Mesenchymal stem cell (in vitro differentiated cells and primary cell): Measurements from ENCODE around the gene DOCK2.

Experiments
- DNase-seq: peaks from one replicate; pipeline ENCODE4 v3.0.0-alpha.2; 2013
- H2AFZ ChIP-seq: one replicate; pipeline ENCODE4 v1.6.1; 2013; ENCODE audit warnings: low read depth, mild to moderate bottlenecking, control low read depth, inconsistent platforms, low read length, moderate library complexity
- H2AK5ac ChIP-seq: 2 replicates; pipeline ENCODE4 v1.6.1; 2013; ENCODE audit warnings: low read length, moderate library complexity, mild to moderate bottlenecking, inconsistent platforms; ENCODE audit not compliant: severe bottlenecking
- H2BK120ac ChIP-seq: one replicate; pipeline ENCODE4 v1.6.1; 2013; ENCODE audit warnings: low read depth, mild to moderate bottlenecking, inconsistent platforms, low read length, moderate library complexity
- H2BK12ac ChIP-seq, 2 experiments: one replicate each; pipeline ENCODE4 v1.6.1; 2013; ENCODE audit warnings: inconsistent platforms in 2 of 2, low read length in 2 of 2, mild to moderate bottlenecking in 2 of 2, moderate library complexity in 2 of 2, control low read depth in 1 of 2
- H2BK15ac ChIP-seq: one replicate; pipeline ENCODE4 v1.6.1; 2013; ENCODE audit warnings: mild to moderate bottlenecking, low read depth, inconsistent platforms; ENCODE audit not compliant: poor library complexity, severe bottlenecking
- H2BK5ac ChIP-seq: 2 replicates; pipeline ENCODE4 v1.6.1; 2013; ENCODE audit warnings: low read depth, mild to moderate bottlenecking, low read length, control low read depth, inconsistent platforms; ENCODE audit not compliant: poor library complexity, severe bottlenecking
- H3K14ac ChIP-seq, 2 experiments: one replicate each; pipeline ENCODE4 v1.6.1; 2013; ENCODE audit warnings: inconsistent platforms in 2 of 2, low read length in 2 of 2, control low read depth in 1 of 2, mild to moderate bottlenecking in 1 of 2, moderate library complexity in 1 of 2
- H3K18ac ChIP-seq, 2 experiments: one replicate each; pipeline ENCODE4 v1.6.1; 2013; ENCODE audit warnings: inconsistent platforms in 2 of 2, low read length in 2 of 2, control low read depth in 1 of 2, low read depth in 1 of 2, mild to moderate bottlenecking in 1 of 2
- H3K23ac ChIP-seq, 2 experiments: one replicate each; pipeline ENCODE4 v1.6.1; 2013; ENCODE audit warnings: inconsistent platforms in 2 of 2, low read length in 2 of 2, mild to moderate bottlenecking in 2 of 2, moderate library complexity in 2 of 2, control low read depth in 1 of 2
- H3K27ac ChIP-seq: 2 replicates; pipeline ENCODE4 v1.5.1; 2013; ENCODE audit warnings: mild to moderate bottlenecking, moderate library complexity, low read length, control low read depth, inconsistent platforms; ENCODE audit not compliant: poor library complexity, severe bottlenecking
- H3K27me3 ChIP-seq, 2 experiments: 2 replicates each; pipeline versions ENCODE4 v1.6.1 to v1.7.0; 2013; ENCODE audit warnings: low read length in 2 of 2, mild to moderate bottlenecking in 2 of 2, moderate library complexity in 2 of 2, control low read depth in 1 of 2, inconsistent platforms in 1 of 2; ENCODE audit not compliant: control insufficient read depth in 1 of 2, insufficient read depth in 1 of 2
- H3K36me3 ChIP-seq, 2 experiments: 2 replicates each; pipeline versions ENCODE4 v1.6.1 to v1.7.0; 2013; ENCODE audit warnings: low read length in 2 of 2, control low read depth in 1 of 2, inconsistent platforms in 1 of 2, low read depth in 1 of 2, mild to moderate bottlenecking in 1 of 2; ENCODE audit not compliant: insufficient read depth in 2 of 2, control insufficient read depth in 1 of 2
- H3K4ac ChIP-seq, 2 experiments: one replicate each; pipeline ENCODE4 v1.6.1; 2013; ENCODE audit warnings: inconsistent platforms in 2 of 2, low read length in 2 of 2, mild to moderate bottlenecking in 2 of 2, moderate library complexity in 2 of 2, control low read depth in 1 of 2, low read depth in 1 of 2
- H3K4me1 ChIP-seq: 2 replicates; pipeline ENCODE4 v1.6.1; 2013; ENCODE audit warnings: low read depth, low read length, control low read depth; ENCODE audit not compliant: control insufficient read depth, insufficient read depth
- H3K4me2 ChIP-seq: 2 replicates; pipeline ENCODE4 v1.6.1; 2013; ENCODE audit warnings: low read length, mild to moderate bottlenecking, inconsistent platforms; ENCODE audit not compliant: poor library complexity, severe bottlenecking
- H3K4me3 ChIP-seq, 2 experiments: 2 replicates each; pipeline versions ENCODE4 v1.5.1 to v1.7.0; 2013; ENCODE audit warnings: low read length in 2 of 2, mild to moderate bottlenecking in 2 of 2, control low read depth in 1 of 2, low read depth in 1 of 2; ENCODE audit not compliant: insufficient read depth in 1 of 2
- H3K79me1 ChIP-seq: replicated peaks from 2 replicates; pipeline ENCODE4 v1.6.1; 2013; ENCODE audit warnings: mild to moderate bottlenecking, control low read depth, low read length, inconsistent platforms; ENCODE audit not compliant: poor library complexity, severe bottlenecking
- H3K9ac ChIP-seq: 2 replicates; pipeline ENCODE4 v1.7.0; 2013; ENCODE audit warnings: mild to moderate bottlenecking, low read length, moderate library complexity
- H3K9me3 ChIP-seq: 2 replicates; pipeline ENCODE4 v1.7.0; 2013; ENCODE audit warnings: mild to moderate bottlenecking, low read length; ENCODE audit not compliant: control insufficient read depth
- H4K8ac ChIP-seq: one replicate; pipeline ENCODE4 v1.6.1; 2013; ENCODE audit warnings: inconsistent platforms, mild to moderate bottlenecking, low read length, moderate library complexity
- H4K91ac ChIP-seq: one replicate; pipeline ENCODE4 v1.6.1; 2013; ENCODE audit warnings: mild to moderate bottlenecking, low read length, inconsistent platforms
- WGBS: methylation state at CpG from one replicate; pipeline ENCODE4 v1.1.7; 2013; ENCODE audit warnings: mixed read lengths; 5-methylcytosine and 5-hydroxymethylcytosine counted together

Gene DOCK2

DNA sequence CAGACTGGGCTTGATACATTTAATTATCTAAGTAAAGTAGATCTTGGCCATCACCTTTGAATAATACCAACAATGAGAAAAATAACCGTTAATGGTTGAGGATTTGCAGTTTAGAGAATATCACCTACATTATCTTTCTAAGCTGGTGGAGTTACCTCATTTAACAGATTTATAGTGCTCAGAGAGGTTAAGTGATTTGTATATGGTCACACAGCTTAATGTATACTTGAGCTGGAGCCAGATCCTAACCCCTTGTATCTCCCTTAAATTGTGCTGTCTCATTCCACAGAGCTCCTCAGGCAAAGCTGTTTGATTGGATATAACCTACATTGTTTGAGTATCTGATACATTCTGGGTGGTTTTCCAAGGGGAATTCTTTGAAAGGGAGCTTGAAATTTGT is 285.4 kb downstream of the DOCK2 start:
- no peak overlapping the region for H3K27ac ChIP-seq
- no peak overlapping the region for H3K4ac ChIP-seq
- no peak overlapping the region for H3K23ac ChIP-seq
- no peak overlapping the region for H3K14ac ChIP-seq
- no peak for DNase-seq
- no peak overlapping the region for H2BK12ac ChIP-seq
- no peak overlapping the region for H3K4me2 ChIP-seq
- H3K36me3 ChIP-seq: peaks cover 0 to 10% of the 10 kb centered on the region in 2 experiments
- H3K9ac ChIP-seq: no peak overlapping the region
- H3K9me3 ChIP-seq: no peaks in the 10 kb centered on the region
- H3K79me1 ChIP-seq: peaks cover 3% of the 10 kb centered on the region
- no peak overlapping the region for H2AK5ac ChIP-seq
- WGBS: no CpG with 5 or more reads among the region's 1 CpG
- H3K4me3 ChIP-seq: no peak overlapping the region
- no peak overlapping the region for H2AFZ ChIP-seq
- no peak overlapping the region for H2BK15ac ChIP-seq
- no peak overlapping the region for H2BK5ac ChIP-seq
- peaks cover 1% of the 10 kb centered on the region for H3K4me1 ChIP-seq
- H3K18ac ChIP-seq: no peak overlapping the region
- no peak overlapping the region for H4K91ac ChIP-seq
- no peak overlapping the region for H2BK120ac ChIP-seq
- H3K27me3 ChIP-seq: no peaks in the 10 kb centered on the region
- no peak overlapping the region for H4K8ac ChIP-seq

DNA sequence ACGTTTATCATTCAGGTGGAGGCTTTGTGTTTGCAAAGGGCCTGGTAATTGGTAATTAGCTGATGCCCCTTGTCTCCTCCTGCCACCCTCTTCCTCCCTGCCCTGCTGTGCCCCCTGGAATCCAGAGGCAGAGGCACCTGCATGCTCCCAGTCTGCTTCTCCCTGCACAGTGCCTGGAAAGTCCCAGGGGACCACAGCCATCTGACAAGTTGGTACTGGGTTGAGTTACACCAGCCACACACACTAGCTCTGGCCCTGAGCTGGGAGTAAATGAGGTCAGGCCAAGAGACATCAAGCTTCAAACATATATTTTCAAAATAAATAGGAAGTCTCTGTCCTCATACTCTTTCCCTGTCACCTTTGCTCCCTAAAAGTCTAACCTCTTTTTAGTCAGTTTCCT is 286.9 kb downstream of the DOCK2 start:
- Histone ChIP-seq H3K27ac (no peak overlapping the region), H3K23ac (no peak overlapping the region), H3K9me3 (no peaks in the 10 kb centered on the region), H2AK5ac (no peak overlapping the region), H4K91ac (no peak overlapping the region), H2BK120ac (no peak overlapping the region), H3K14ac (no peak overlapping the region), H3K18ac (no peak overlapping the region), H3K79me1 (peaks cover 7% of the 10 kb centered on the region), H2BK15ac (no peak overlapping the region), H3K4me1 (peaks cover 6% of the 10 kb centered on the region), H3K4me3 (no peak overlapping the region), H3K9ac (no peak overlapping the region), H4K8ac (no peak overlapping the region), H2BK5ac (no peak overlapping the region), H2AFZ (no peak overlapping the region), H3K36me3 (peaks cover 3 to 18% of the 10 kb centered on the region in 2 experiments), H2BK12ac (no peak overlapping the region), H3K4ac (no peak overlapping the region), H3K4me2 (no peak overlapping the region), H3K27me3 (no peaks in the 10 kb centered on the region)
- no peak for DNase-seq
- 83% methylated on average over 1 of the region's 1 CpG for WGBS

DNA sequence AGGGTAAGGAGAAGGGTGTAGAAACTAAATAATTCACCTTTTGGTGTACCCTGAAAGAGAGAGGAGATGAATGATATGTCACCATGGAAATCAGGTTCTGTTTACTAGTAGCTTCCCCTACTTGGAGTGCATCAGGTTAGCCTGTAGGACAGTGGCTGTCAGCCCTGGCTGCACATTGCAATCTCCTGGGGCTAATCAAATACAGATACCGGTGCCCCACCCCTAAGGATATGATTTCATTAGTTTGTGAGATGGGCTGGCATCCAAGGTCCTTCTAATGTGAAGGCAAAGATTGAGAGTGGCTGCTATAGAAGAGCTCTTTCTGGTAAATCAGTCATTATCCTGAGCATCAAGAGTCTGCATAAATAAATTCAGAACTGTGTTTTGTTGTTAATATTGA is 296.1 kb downstream of the DOCK2 start:
- Histone ChIP-seq H3K79me1 (peaks cover 4% of the 10 kb centered on the region), H2AK5ac (no peak overlapping the region), H2BK12ac (no peak overlapping the region), H3K4ac (no peak overlapping the region), H3K23ac (no peak overlapping the region), H2BK15ac (no peak overlapping the region), H3K36me3 (peaks cover 2 to 35% of the 10 kb centered on the region in 2 experiments), H3K18ac (no peak overlapping the region), H2BK5ac (no peak overlapping the region), H4K8ac (no peak overlapping the region), H3K27me3 (no peaks in the 10 kb centered on the region), H3K4me2 (no peak overlapping the region), H3K4me1 (peaks cover 3% of the 10 kb centered on the region), H2AFZ (no peak overlapping the region), H3K9ac (no peak overlapping the region), H3K27ac (no peak overlapping the region), H3K9me3 (no peaks in the 10 kb centered on the region), H2BK120ac (no peak overlapping the region), H4K91ac (no peak overlapping the region), H3K4me3 (no peak overlapping the region), H3K14ac (no peak overlapping the region)
- no peak for DNase-seq
- 100% methylated on average over 1 of the region's 1 CpG for WGBS

DNA sequence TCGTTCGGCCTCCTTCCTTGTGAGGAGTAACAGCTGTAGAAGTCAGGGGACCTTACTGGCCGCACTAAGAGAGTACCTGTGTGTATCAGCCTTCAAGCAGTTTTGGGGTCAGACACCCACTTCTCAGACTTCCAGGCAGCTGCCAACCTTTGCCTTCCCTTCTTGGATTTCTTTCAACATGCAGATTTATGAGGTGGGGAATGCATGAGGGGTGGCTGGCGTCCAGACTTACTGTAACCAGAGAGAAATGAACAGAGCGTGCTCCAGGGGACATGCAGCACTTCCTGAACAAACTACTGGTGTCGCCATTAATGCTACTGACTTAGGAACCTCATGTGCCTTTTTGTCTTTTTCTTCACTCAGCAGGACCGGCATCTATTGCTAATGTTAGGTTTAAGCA is 296.5 kb downstream of the DOCK2 start:
- H3K36me3 ChIP-seq: peaks cover 0 to 31% of the 10 kb centered on the region in 2 experiments
- H3K4me2 ChIP-seq: no peak overlapping the region
- peaks cover 2% of the 10 kb centered on the region for H3K79me1 ChIP-seq
- H3K18ac ChIP-seq: no peak overlapping the region
- no peaks in the 10 kb centered on the region for H3K27me3 ChIP-seq
- H3K9ac ChIP-seq: no peak overlapping the region
- no peak overlapping the region for H4K91ac ChIP-seq
- H2AFZ ChIP-seq: no peak overlapping the region
- H3K27ac ChIP-seq: no peak overlapping the region
- no peak overlapping the region for H3K14ac ChIP-seq
- H2BK5ac ChIP-seq: no peak overlapping the region
- 96% methylated on average over 7 of the region's 7 CpGs for WGBS
- H3K9me3 ChIP-seq: no peaks in the 10 kb centered on the region
- no peak overlapping the region for H2BK120ac ChIP-seq
- DNase-seq: no peak
- no peak overlapping the region for H2BK15ac ChIP-seq
- no peak overlapping the region for H3K4ac ChIP-seq
- no peak overlapping the region for H2AK5ac ChIP-seq
- H4K8ac ChIP-seq: no peak overlapping the region
- H3K4me1 ChIP-seq: no peaks in the 10 kb centered on the region
- no peak overlapping the region for H3K23ac ChIP-seq
- H3K4me3 ChIP-seq: no peak overlapping the region
- H2BK12ac ChIP-seq: no peak overlapping the region
